ENCODE data around the gene TMC2. TPM values are rescaled to one million over a fixed set of nuclear protein-coding genes. Genes with fewer than 3 reads are reported as not detected.

Gene TMC2
- total and polyA plus RNA-seq, 2 of the 8 experiments (the other 6 are each of a cell fraction or from before 2014, with no cell fraction given), result not detected

GRCh38 chr20:2625062-2625461 is 88.7 kb downstream of the TMC2 start (continued):
- no peak for TF ChIP-seq TAF7 (optimal IDR thresholded peaks at IDR 0.05; ENCODE audit: borderline replicate concordance, low read depth, low read length)
- TF ChIP-seq TCF12 (IDR thresholded peaks at IDR 0.05; ENCODE audit: low read depth, low read length), result no peak
- TF ChIP-seq CHD1 (IDR thresholded peaks at IDR 0.05; ENCODE audit: low read depth, low read length), result no peak

Data from H1 (cell line).